Thyroid gland (tissue), 4 donors: ENCODE results near the gene NLRX1.

ENCODE experiments used
- CTCF ChIP-seq, 6 experiments: fragments of 200-600 bp in 3 of 6; fragments of 450-650 bp in 3 of 6; sonication (generic) in 3 of 6; IDR thresholded peaks; one replicate each; pipeline ENCODE4 v1.5.1; 2016 to 2019; ENCODE audit warnings: antibody characterized with exemption in 6 of 6, mild to moderate bottlenecking in 2 of 6, inconsistent platforms in 1 of 6, moderate library complexity in 1 of 6
- POLR2A ChIP-seq, 2 donors: fragments of 450-650 bp; IDR thresholded peaks; one replicate each; pipeline ENCODE4 v1.6.1; 2017; ENCODE audit warnings: antibody characterized with exemption in 2 of 2, mild to moderate bottlenecking in 2 of 2, moderate library complexity in 1 of 2

- TF ChIP-seq CTCF (IDR thresholded peaks at IDR 0.05) (no peak), POLR2A (IDR thresholded peaks at IDR 0.05) (no peak)
Observed at GRCh38 chr11:119205080-119205479, 36.6 kb downstream of the NLRX1 start.
